Femur (tissue), 1 donor: ENCODE data around the gene AATK.

ENCODE experiments used
- DNase-seq: peaks from one replicate; pipeline ENCODE4 v3.0.0-alpha.2; 2017

The AATK gene

GRCh38 chr17:81179861-81180260, 13.8 kb upstream of the AATK start:
- DNase-seq: no peak

- DNase-seq: no peak
Measured at GRCh38 chr17:81179220-81179619, 13.2 kb upstream of the AATK start.

- DNase-seq: no peak
Measured at GRCh38 chr17:81178136-81179091, 12.4 kb upstream of the AATK start.

GRCh38 chr17:81176666-81177065, 10.6 kb upstream of the AATK start:
- no peak for DNase-seq

- DNase-seq: no peak
Measured at GRCh38 chr17:81173762-81174155, 7.7 kb upstream of the AATK start.

- DNase-seq: no peak
Measured at GRCh38 chr17:81173052-81173761, 7.2 kb upstream of the AATK start.

GRCh38 chr17:81171941-81172340, 5.9 kb upstream of the AATK start:
- no peak for DNase-seq

GRCh38 chr17:81170727-81171494, 4.9 kb upstream of the AATK start:
- peak; percentile 59 for DNase-seq

GRCh38 chr17:81169870-81170309, 3.9 kb upstream of the AATK start:
- DNase-seq: no peak

- DNase-seq: no peak
Measured at GRCh38 chr17:81167638-81168037, 1.6 kb upstream of the AATK start.

- no peak for DNase-seq
Measured at GRCh38 chr17:81167194-81167524, 1.1 kb upstream of the AATK start.

GRCh38 chr17:81165246-81166032, 582 bp downstream of the AATK start, which contains the start of gene PVALEF:
TSS of gene PVALEF (plus strand) at chr17:81165507. CDS start at chr17:81181227, 15,720 bp downstream.
- DNase-seq: peak; percentile 47

GRCh38 chr17:81164371-81165245, 1.4 kb downstream of the AATK start:
- DNase-seq: peak; percentile 75

GRCh38 chr17:81163703-81164370, 2.2 kb downstream of the AATK start:
- peak; percentile 23 for DNase-seq

GRCh38 chr17:81163051-81163695, 2.8 kb downstream of the AATK start:
- no peak for DNase-seq

GRCh38 chr17:81162491-81162890, 3.5 kb downstream of the AATK start:
- no peak for DNase-seq

GRCh38 chr17:81161972-81162371, 4.0 kb downstream of the AATK start:
- DNase-seq: no peak

GRCh38 chr17:81161536-81161935, 4.5 kb downstream of the AATK start:
- DNase-seq: no peak

- DNase-seq: peak; percentile 36
Measured at GRCh38 chr17:81160747-81161453, 5.1 kb downstream of the AATK start.
